MM.1S (cell line): ENCODE measurements around the gene CLDN6.
A peak's percentile ranks its signal among the peaks of the same experiment; 100 is the strongest.

Experiments
- DNase-seq: peaks from one replicate; pipeline ENCODE4 v3.0.0-alpha.2; 2015
- H2AFZ ChIP-seq: fragments of 300-600 bp; sonication (generic); 2 replicates; pipeline ENCODE4 v1.6.0; 2016; ENCODE audit warnings: antibody characterized with exemption, low read length
- H3F3A ChIP-seq: fragments of 300-600 bp; sonication (generic); 2 replicates; pipeline ENCODE4 v1.6.1; 2016; ENCODE audit warnings: mild to moderate bottlenecking, antibody characterized with exemption, low read length, moderate library complexity, mixed read lengths; ENCODE audit not compliant: insufficient read depth
- H3K27ac ChIP-seq: fragments of 300-600 bp; sonication (generic); 2 replicates; pipeline ENCODE4 v1.5.1; 2016; ENCODE audit warnings: mild to moderate bottlenecking, low read length
- H3K27me3 ChIP-seq: fragments of 300-600 bp; sonication (generic); replicated peaks from 2 replicates; pipeline ENCODE4 v1.6.0; 2016; ENCODE audit warnings: low read length; ENCODE audit not compliant: insufficient read depth
- H3K36me3 ChIP-seq: fragments of 300-600 bp; sonication (generic); replicated peaks from 2 replicates; pipeline ENCODE4 v1.6.1; 2016; ENCODE audit warnings: mild to moderate bottlenecking, low read length, mixed read lengths; ENCODE audit not compliant: insufficient read depth
- H3K4me1 ChIP-seq: fragments of 300-600 bp; sonication (generic); 2 replicates; pipeline ENCODE4 v1.6.1; 2016; ENCODE audit warnings: low read length, mixed read lengths
- H3K4me2 ChIP-seq: fragments of 300-600 bp; sonication (generic); 2 replicates; pipeline ENCODE4 v1.6.0; 2016; ENCODE audit warnings: low read depth, low read length
- H3K4me3 ChIP-seq: fragments of 300-600 bp; sonication (generic); 2 replicates; pipeline ENCODE4 v1.5.1; 2016; ENCODE audit warnings: low read length, mixed read lengths
- H3K79me2 ChIP-seq: fragments of 300-600 bp; sonication (generic); 2 replicates; pipeline ENCODE4 v1.6.1; 2016; ENCODE audit warnings: mixed run types, low read length, mixed read lengths
- H3K9ac ChIP-seq: fragments of 300-600 bp; sonication (generic); 2 replicates; pipeline ENCODE4 v1.6.1; 2016; ENCODE audit warnings: low read length, mixed read lengths
- H3K9me2 ChIP-seq: fragments of 300-600 bp; sonication (generic); replicated peaks from 2 replicates; pipeline ENCODE4 v1.6.1; 2016; ENCODE audit warnings: mild to moderate bottlenecking, low read length, mixed read lengths; ENCODE audit not compliant: insufficient read depth
- H3K9me3 ChIP-seq: fragments of 300-600 bp; sonication (generic); replicated peaks from 2 replicates; pipeline ENCODE4 v1.6.1; 2016; ENCODE audit warnings: mild to moderate bottlenecking, low read length, mixed read lengths; ENCODE audit not compliant: insufficient read depth
- H4K20me1 ChIP-seq: fragments of 300-600 bp; sonication (generic); 2 replicates; pipeline ENCODE4 v1.6.1; 2016; ENCODE audit warnings: mild to moderate bottlenecking, low read length, moderate library complexity, mixed read lengths; ENCODE audit not compliant: insufficient read depth
- EZH2 ChIP-seq: fragments of 300-600 bp; sonication (generic); optimal IDR thresholded peaks from 2 replicates; pipeline ENCODE3; 2017; ENCODE audit warnings: low read depth, mild to moderate bottlenecking, antibody characterized with exemption, low read length, mixed read lengths
- EZH2phosphoT487 ChIP-seq: fragments of 300-600 bp; sonication (generic); IDR thresholded peaks from 2 replicates; pipeline ENCODE4 v1.6.1; 2018; ENCODE audit warnings: antibody characterized with exemption, low read length
- TF ChIP-seq, protein P1 (sequence below): fragments of 300-600 bp; sonication (generic); IDR thresholded peaks from 2 replicates; pipeline ENCODE4 v1.5.1; 2016; ENCODE audit warnings: antibody characterized with exemption, low read length, mixed read lengths

CLDN6 gene

DNA sequence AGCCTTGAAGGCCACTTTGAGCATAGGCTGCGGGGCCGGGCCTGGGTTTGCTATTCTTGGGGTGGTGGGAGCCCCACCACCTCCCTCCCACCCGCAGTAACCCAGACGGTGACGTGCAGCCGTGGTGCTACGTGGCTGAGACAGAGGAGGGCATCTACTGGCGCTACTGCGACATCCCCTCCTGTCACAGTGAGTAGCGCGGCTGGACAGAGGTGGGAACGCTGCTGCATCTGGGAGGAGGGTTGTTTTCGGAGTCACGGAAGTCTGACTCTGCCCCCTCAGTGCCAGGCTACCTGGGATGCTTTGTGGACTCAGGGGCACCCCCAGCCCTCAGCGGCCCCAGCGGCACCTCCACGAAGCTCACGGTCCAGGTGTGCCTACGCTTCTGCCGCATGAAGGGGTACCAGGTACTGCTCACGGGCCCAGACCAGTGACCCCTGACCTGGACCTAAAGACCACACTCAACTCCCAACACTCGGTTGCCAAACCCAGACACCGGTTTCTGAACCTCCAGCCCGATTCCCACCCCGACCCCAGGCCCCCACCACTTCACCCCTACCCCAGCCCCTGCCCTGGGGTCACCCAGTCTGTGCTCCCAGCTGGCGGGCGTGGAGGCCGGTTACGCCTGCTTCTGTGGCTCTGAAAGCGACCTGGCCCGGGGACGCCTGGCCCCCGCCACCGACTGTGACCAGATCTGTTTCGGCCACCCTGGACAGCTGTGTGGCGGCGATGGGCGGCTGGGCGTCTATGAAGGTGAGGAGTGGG is 51.8 kb downstream of the CLDN6 start:
- Histone ChIP-seq H3K79me2 (peaks cover 19% of the 10 kb centered on the region), H3K9me2 (no peaks in the 10 kb centered on the region), H3K9me3 (no peaks in the 10 kb centered on the region), H4K20me1 (no peaks in the 10 kb centered on the region), H3K27me3 (peaks cover 32% of the 10 kb centered on the region), H3K4me2 (peak overlapping the region; percentile 97; the same call in 1 of the 2 replicates), H3K4me1 (peaks cover 13% of the 10 kb centered on the region), H2AFZ (no peak overlapping the region), H3K4me3 (no peak overlapping the region), H3F3A (peaks cover 10% of the 10 kb centered on the region; the same call in 1 of the 2 replicates), H3K27ac (no peak overlapping the region), H3K36me3 (no peaks in the 10 kb centered on the region), H3K9ac (no peak overlapping the region)
- TF ChIP-seq EZH2phosphoT487 (no peak), EZH2 (no peak)
- TF ChIP-seq, protein P1, sequence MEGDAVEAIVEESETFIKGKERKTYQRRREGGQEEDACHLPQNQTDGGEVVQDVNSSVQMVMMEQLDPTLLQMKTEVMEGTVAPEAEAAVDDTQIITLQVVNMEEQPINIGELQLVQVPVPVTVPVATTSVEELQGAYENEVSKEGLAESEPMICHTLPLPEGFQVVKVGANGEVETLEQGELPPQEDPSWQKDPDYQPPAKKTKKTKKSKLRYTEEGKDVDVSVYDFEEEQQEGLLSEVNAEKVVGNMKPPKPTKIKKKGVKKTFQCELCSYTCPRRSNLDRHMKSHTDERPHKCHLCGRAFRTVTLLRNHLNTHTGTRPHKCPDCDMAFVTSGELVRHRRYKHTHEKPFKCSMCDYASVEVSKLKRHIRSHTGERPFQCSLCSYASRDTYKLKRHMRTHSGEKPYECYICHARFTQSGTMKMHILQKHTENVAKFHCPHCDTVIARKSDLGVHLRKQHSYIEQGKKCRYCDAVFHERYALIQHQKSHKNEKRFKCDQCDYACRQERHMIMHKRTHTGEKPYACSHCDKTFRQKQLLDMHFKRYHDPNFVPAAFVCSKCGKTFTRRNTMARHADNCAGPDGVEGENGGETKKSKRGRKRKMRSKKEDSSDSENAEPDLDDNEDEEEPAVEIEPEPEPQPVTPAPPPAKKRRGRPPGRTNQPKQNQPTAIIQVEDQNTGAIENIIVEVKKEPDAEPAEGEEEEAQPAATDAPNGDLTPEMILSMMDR = no peak
- DNase-seq = no peak
